ENCODE data around the gene SYCE1.
"Not testable (repeated sequence)": the region's sequence is repeated elsewhere in the genome, so short reads cannot be mapped to it uniquely, and the experiment has no call there.

GRCh38 chr10:133541441-133541975 is 23.9 kb downstream of the SYCE1 start:
- TF ChIP-seq CTCF (conservative IDR thresholded peaks at IDR 0.05; ENCODE audit: low read depth, low read length); POLR2A (IDR thresholded peaks at IDR 0.05; ENCODE audit: low read depth, low read length); SMC3 (IDR thresholded peaks at IDR 0.05; ENCODE audit: low read depth, low read length); RAD21 (IDR thresholded peaks at IDR 0.05; ENCODE audit: low read length); FOS (IDR thresholded peaks at IDR 0.05; ENCODE audit: low read depth, low read length); RCOR1 (IDR thresholded peaks at IDR 0.05; ENCODE audit: insufficient replicate concordance, low read length); BHLHE40 (IDR thresholded peaks at IDR 0.05; ENCODE audit: low read depth, low read length); RFX5 (IDR thresholded peaks at IDR 0.05; ENCODE audit: low read depth, low read length); MAZ (IDR thresholded peaks at IDR 0.05; ENCODE audit: borderline replicate concordance, low read depth, low read length); CEBPB (IDR thresholded peaks at IDR 0.05; ENCODE audit: low read depth, low read length); CHD1 (IDR thresholded peaks at IDR 0.05; ENCODE audit: low read depth, low read length): not testable (repeated sequence)
- TF ChIP-seq, protein P1, sequence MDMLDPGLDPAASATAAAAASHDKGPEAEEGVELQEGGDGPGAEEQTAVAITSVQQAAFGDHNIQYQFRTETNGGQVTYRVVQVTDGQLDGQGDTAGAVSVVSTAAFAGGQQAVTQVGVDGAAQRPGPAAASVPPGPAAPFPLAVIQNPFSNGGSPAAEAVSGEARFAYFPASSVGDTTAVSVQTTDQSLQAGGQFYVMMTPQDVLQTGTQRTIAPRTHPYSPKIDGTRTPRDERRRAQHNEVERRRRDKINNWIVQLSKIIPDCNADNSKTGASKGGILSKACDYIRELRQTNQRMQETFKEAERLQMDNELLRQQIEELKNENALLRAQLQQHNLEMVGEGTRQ (IDR thresholded peaks at IDR 0.05; ENCODE audit: low read depth, low read length) = not testable (repeated sequence)
